Fibroblast of lung (primary cell): Measurements from ENCODE around the gene MTX2.

Source experiments
- EZH2 ChIP-seq: IDR thresholded peaks from 2 replicates; pipeline ENCODE4 v1.5.1; 2012; ENCODE audit warnings: low read length, control low read depth, mild to moderate bottlenecking; ENCODE audit errors: missing control alignments
- TF ChIP-seq, protein P1 (sequence below), 2 donors: IDR thresholded peaks in 1 of 2; conservative IDR thresholded peaks in 1 of 2; 1 replicate in 1 of 2; 2 replicates in 1 of 2; pipeline ENCODE4 v1.5.1; 2011 to 2012; ENCODE audit warnings: low read length in 2 of 2, control low read depth in 1 of 2, inconsistent platforms in 1 of 2, low read depth in 1 of 2, mild to moderate bottlenecking in 1 of 2

DNA sequence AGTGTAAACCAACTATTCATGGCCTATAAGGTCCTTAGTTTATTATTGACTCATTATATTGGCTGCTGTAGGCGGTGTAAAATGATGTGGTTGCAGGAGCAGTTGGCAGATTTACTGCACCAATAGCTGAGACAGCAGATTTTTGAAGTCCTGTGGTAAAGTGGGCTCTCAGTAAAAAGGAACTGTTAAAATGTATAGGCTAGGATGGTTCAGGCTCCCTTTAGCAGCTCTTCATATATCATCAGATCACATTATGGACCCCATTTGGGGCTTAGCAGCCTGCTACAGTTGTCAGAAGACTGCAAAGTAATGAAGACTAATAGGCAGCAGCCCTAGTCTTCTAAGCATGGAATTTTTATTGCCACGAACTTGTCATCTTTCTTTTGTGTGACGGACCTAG, 27.8 kb downstream of the MTX2 start:
- TF ChIP-seq EZH2 = no peak
- TF ChIP-seq, protein P1, sequence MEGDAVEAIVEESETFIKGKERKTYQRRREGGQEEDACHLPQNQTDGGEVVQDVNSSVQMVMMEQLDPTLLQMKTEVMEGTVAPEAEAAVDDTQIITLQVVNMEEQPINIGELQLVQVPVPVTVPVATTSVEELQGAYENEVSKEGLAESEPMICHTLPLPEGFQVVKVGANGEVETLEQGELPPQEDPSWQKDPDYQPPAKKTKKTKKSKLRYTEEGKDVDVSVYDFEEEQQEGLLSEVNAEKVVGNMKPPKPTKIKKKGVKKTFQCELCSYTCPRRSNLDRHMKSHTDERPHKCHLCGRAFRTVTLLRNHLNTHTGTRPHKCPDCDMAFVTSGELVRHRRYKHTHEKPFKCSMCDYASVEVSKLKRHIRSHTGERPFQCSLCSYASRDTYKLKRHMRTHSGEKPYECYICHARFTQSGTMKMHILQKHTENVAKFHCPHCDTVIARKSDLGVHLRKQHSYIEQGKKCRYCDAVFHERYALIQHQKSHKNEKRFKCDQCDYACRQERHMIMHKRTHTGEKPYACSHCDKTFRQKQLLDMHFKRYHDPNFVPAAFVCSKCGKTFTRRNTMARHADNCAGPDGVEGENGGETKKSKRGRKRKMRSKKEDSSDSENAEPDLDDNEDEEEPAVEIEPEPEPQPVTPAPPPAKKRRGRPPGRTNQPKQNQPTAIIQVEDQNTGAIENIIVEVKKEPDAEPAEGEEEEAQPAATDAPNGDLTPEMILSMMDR (conservative IDR thresholded peaks at IDR 0.05 in 1 of 2, IDR thresholded peaks at IDR 0.05 in 1 of 2; ENCODE audit: low read depth in 1 of 2, low read length in 2 of 2) = no peak
